ENCODE results near the gene IL31RA.

IL31RA gene

GRCh38 chr5:55966284-55966683 is 115.1 kb downstream of the IL31RA start:
- Histone ChIP-seq H3K9me2 (replicated peaks; ENCODE audit: insufficient read depth, low read length) (no peaks in the 10 kb centered on the region), H3K4me2 (ENCODE audit: low read depth, low read length, poor library complexity, severe bottlenecking) (no peak overlapping the region), H3K4me3 (ENCODE audit: insufficient read depth, low read length, poor library complexity, severe bottlenecking) (no peak overlapping the region), H3K9ac (ENCODE audit: low read length) (no peak overlapping the region), H4K20me1 (ENCODE audit: low read depth, low read length) (no peaks in the 10 kb centered on the region), H3K27ac (ENCODE audit: low read depth, low read length) (no peak overlapping the region), H3K79me2 (ENCODE audit: insufficient read depth, low read length) (no peaks in the 10 kb centered on the region), H2AFZ (ENCODE audit: low read depth, low read length, severe bottlenecking) (no peak overlapping the region), H3K27me3 (ENCODE audit: low read length) (no peaks in the 10 kb centered on the region), H3K9me3 (ENCODE audit: insufficient read depth, low read length) (no peaks in the 10 kb centered on the region), H3F3A (ENCODE audit: insufficient read depth) (no peaks in the 10 kb centered on the region), H3K36me3 (ENCODE audit: low read length) (peaks cover 2% of the 10 kb centered on the region; the same call in 1 of the 2 replicates)
- no peak for TF ChIP-seq EZH2phosphoT487 (conservative IDR thresholded peaks at IDR 0.05; ENCODE audit: low read length)
- no peak for TF ChIP-seq CTCF (IDR thresholded peaks at IDR 0.05; ENCODE audit: insufficient read depth, low read length, poor library complexity, severe bottlenecking)

GRCh38 chr5:55969956-55970355 is 118.8 kb downstream of the IL31RA start:
- H3K27ac ChIP-seq (ENCODE audit: low read depth, low read length), result no peak overlapping the region
- H3K27me3 ChIP-seq (ENCODE audit: low read length), result no peaks in the 10 kb centered on the region
- H3K9me3 ChIP-seq (ENCODE audit: insufficient read depth, low read length), result no peaks in the 10 kb centered on the region
- no peak overlapping the region for H3K4me2 ChIP-seq (ENCODE audit: low read depth, low read length, poor library complexity, severe bottlenecking)
- no peaks in the 10 kb centered on the region for H4K20me1 ChIP-seq (ENCODE audit: low read depth, low read length)
- no peak overlapping the region for H3K4me3 ChIP-seq (ENCODE audit: insufficient read depth, low read length, poor library complexity, severe bottlenecking)
- no peaks in the 10 kb centered on the region for H3K36me3 ChIP-seq (ENCODE audit: low read length)
- no peaks in the 10 kb centered on the region for H3K9me2 ChIP-seq (replicated peaks; ENCODE audit: insufficient read depth, low read length)
- no peak overlapping the region for H2AFZ ChIP-seq (ENCODE audit: low read depth, low read length, severe bottlenecking)
- H3K79me2 ChIP-seq (ENCODE audit: insufficient read depth, low read length), result no peaks in the 10 kb centered on the region
- no peaks in the 10 kb centered on the region for H3F3A ChIP-seq (ENCODE audit: insufficient read depth)
- TF ChIP-seq EZH2phosphoT487 (conservative IDR thresholded peaks at IDR 0.05; ENCODE audit: low read length), result no peak
- TF ChIP-seq CTCF (IDR thresholded peaks at IDR 0.05; ENCODE audit: insufficient read depth, low read length, poor library complexity, severe bottlenecking), result no peak
- no peak overlapping the region for H3K9ac ChIP-seq (ENCODE audit: low read length)

Data from SU-DHL-6 (cell line).